Ishikawa (cell line): ENCODE measurements around the gene PEG3.

Experiments used
- EP300 ChIP-seq: IDR thresholded peaks from 2 replicates; pipeline ENCODE4 v1.6.1; 2012; ENCODE audit warnings: borderline replicate concordance
- MAX ChIP-seq: IDR thresholded peaks from 2 replicates; pipeline ENCODE4 v1.6.1; 2012
- TAF1 ChIP-seq: IDR thresholded peaks from 2 replicates; pipeline ENCODE4 v1.6.1; 2012; ENCODE audit warnings: low read depth, mild to moderate bottlenecking
- USF1 ChIP-seq: IDR thresholded peaks from 2 replicates; pipeline ENCODE4 v1.6.1; 2012
- ZBTB7A ChIP-seq: IDR thresholded peaks from 2 replicates; pipeline ENCODE4 v1.6.1; 2012; ENCODE audit warnings: low read depth

DNA sequence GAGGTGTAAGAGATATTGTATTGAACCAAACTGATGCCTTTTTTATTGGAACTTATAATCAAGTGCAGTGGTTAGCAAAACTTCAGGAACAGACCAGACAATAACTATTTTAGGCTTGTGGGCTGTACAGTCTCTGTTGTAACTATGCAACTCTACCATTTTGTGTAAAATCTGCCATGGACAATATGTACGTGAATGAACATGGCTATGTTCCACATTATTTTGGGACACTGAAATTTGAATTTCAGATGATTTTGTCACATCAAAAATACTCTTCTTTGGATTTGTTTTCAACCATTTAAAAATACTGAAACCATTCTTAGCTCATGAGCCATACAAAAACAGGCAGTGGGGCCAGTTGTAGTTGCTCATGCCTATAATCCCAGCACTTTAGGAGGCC lies 27.9 kb upstream of the PEG3 start:
- no peak for TF ChIP-seq MAX
- no peak for TF ChIP-seq USF1
- TF ChIP-seq EP300 = no peak
- no peak for TF ChIP-seq ZBTB7A
- TF ChIP-seq TAF1 = no peak
